GM12801 (cell line): ENCODE results near the gene TBC1D22A.

Experiments used
- CTCF ChIP-seq: IDR thresholded peaks from one replicate; pipeline ENCODE4 v1.5.1; 2011; ENCODE audit warnings: control low read depth; ENCODE audit not compliant: insufficient read length; ENCODE audit errors: extremely low read depth

Gene TBC1D22A

GRCh38 chr22:47194476-47195155 lies 432.2 kb downstream of the TBC1D22A start:
- no peak for TF ChIP-seq CTCF

GRCh38 chr22:47195156-47195483 lies 432.7 kb downstream of the TBC1D22A start:
- TF ChIP-seq CTCF: no peak

- TF ChIP-seq CTCF: no peak
These were observed 433.2 kb downstream of the TBC1D22A start for GRCh38 chr22:47195484-47196165.

- no peak for TF ChIP-seq CTCF
These were observed 433.9 kb downstream of the TBC1D22A start for GRCh38 chr22:47196166-47196849.

GRCh38 chr22:47196881-47197772 lies 434.7 kb downstream of the TBC1D22A start:
- no peak for TF ChIP-seq CTCF

GRCh38 chr22:47197773-47198500 lies 435.5 kb downstream of the TBC1D22A start:
- TF ChIP-seq CTCF: no peak
